Peyer's patch (tissue), 4 donors: ENCODE measurements around the gene DGKH. TPM values are rescaled to one million over a fixed set of nuclear protein-coding genes. Genes with fewer than 3 reads are reported as not detected.
A peak's percentile ranks its signal among the peaks of the same experiment; 100 is the strongest.

Experiments
- DNase-seq, 3 donors: peaks; one replicate each; pipeline ENCODE4 v3.0.0-alpha.2; 2017 to 2019
- H3K27ac ChIP-seq, 4 donors: fragments of 200-600 bp; sonication (generic); one replicate each; pipeline ENCODE4 v1.5.1; 2016 to 2019
- H3K27me3 ChIP-seq, 2 donors: fragments of 200-600 bp; sonication (generic); one replicate each; pipeline ENCODE4 v1.5.1; 2019
- H3K36me3 ChIP-seq, 3 donors: fragments of 200-600 bp; sonication (generic); one replicate each; pipeline ENCODE4 v1.5.1; 2016 to 2019
- H3K4me1 ChIP-seq, 4 donors: fragments of 200-600 bp; sonication (generic); one replicate each; pipeline ENCODE4 v1.5.1; 2016 to 2019
- H3K4me3 ChIP-seq, 4 donors: fragments of 200-600 bp; sonication (generic); 1 replicate in 3 of 4; 2 replicates in 1 of 4; pipeline ENCODE4 v1.5.1; 2016 to 2019; ENCODE audit warnings: mild to moderate bottlenecking in 1 of 4
- H3K9me3 ChIP-seq, 4 donors: fragments of 200-600 bp; sonication (generic); one replicate each; pipeline ENCODE4 v1.5.1; 2016 to 2019; ENCODE audit warnings: mild to moderate bottlenecking in 1 of 4
- CTCF ChIP-seq, 6 experiments: fragments of 450-650 bp in 4 of 6; fragments of 200-600 bp in 2 of 6; sonication (generic) in 1 of 6; IDR thresholded peaks; one replicate each; pipeline ENCODE4 v1.5.1; 2017 to 2019; ENCODE audit warnings: antibody characterized with exemption in 6 of 6, mild to moderate bottlenecking in 3 of 6, moderate library complexity in 1 of 6
- POLR2A ChIP-seq, 2 donors: fragments of 450-650 bp; IDR thresholded peaks; one replicate each; pipeline ENCODE4 v1.5.1; 2017; ENCODE audit warnings: antibody characterized with exemption in 2 of 2, mild to moderate bottlenecking in 2 of 2, moderate library complexity in 2 of 2
- total RNA-seq, 4 donors: library from RNA; depleted of rRNA; stranded (reverse); fragments of >200 nt; gene quantifications; one replicate each; pipeline ENCODE4 v1.1.0, GENCODE V29; 2016

Gene DGKH
- total RNA-seq, 4 donors from 2014 or later, result 9.5 to 30.5 (median 18.8) TPM

- TF ChIP-seq POLR2A (IDR thresholded peaks at IDR 0.05), result no peak
- TF ChIP-seq CTCF (IDR thresholded peaks at IDR 0.05), result no peak
- Histone ChIP-seq H3K36me3 (no peaks in the 10 kb centered on the region), H3K27me3 (no peaks in the 10 kb centered on the region), H3K9me3 (no peaks in the 10 kb centered on the region), H3K27ac (peak overlapping the region in 1 of 4 donors; percentile 92), H3K4me1 (peaks cover 0 to 8% (median 0%) of the 10 kb centered on the region in 4 donors), H3K4me3 (peak overlapping the region in 1 of 4 donors; percentile 93)
- DNase-seq, result no peak
These were observed 9.6 kb upstream of the DGKH start for GRCh38 chr13:42038661-42039456.

GRCh38 chr13:42039457-42039945 is 8.9 kb upstream of the DGKH start:
- Histone ChIP-seq H3K27ac (peak overlapping the region; percentile 88 to 98 (median 92)), H3K4me1 (peaks cover 0 to 8% (median 0%) of the 10 kb centered on the region in 4 donors), H3K4me3 (peak overlapping the region; percentile 68 to 93 (median 89)), H3K27me3 (no peaks in the 10 kb centered on the region), H3K9me3 (no peaks in the 10 kb centered on the region), H3K36me3 (no peaks in the 10 kb centered on the region)
- TF ChIP-seq POLR2A (IDR thresholded peaks at IDR 0.05) (no peak), CTCF (IDR thresholded peaks at IDR 0.05) (no peak)
- no peak for DNase-seq

- H3K9me3 ChIP-seq, result no peaks in the 10 kb centered on the region
- no peaks in the 10 kb centered on the region for H3K36me3 ChIP-seq
- peak overlapping the region; percentile 68 to 93 (median 89) for H3K4me3 ChIP-seq
- peak overlapping the region; percentile 88 to 98 (median 92) for H3K27ac ChIP-seq
- H3K27me3 ChIP-seq, result no peaks in the 10 kb centered on the region
- peak; percentile 88 to 96 (median 95) for DNase-seq
- H3K4me1 ChIP-seq, result peaks cover 0 to 8% (median 0%) of the 10 kb centered on the region in 4 donors
- TF ChIP-seq POLR2A (IDR thresholded peaks at IDR 0.05) (peak; percentile 92 to 94), CTCF (IDR thresholded peaks at IDR 0.05) (peak in 2 of 6 experiments; percentile 26 to 29)
These were observed 8.3 kb upstream of the DGKH start for GRCh38 chr13:42039946-42040729.

- Histone ChIP-seq H3K36me3 (no peaks in the 10 kb centered on the region), H3K27me3 (no peaks in the 10 kb centered on the region), H3K4me1 (peaks cover 0 to 8% (median 0%) of the 10 kb centered on the region in 4 donors), H3K9me3 (no peaks in the 10 kb centered on the region), H3K4me3 (peak overlapping the region; percentile 68 to 93 (median 89)), H3K27ac (peak overlapping the region; percentile 88 to 98 (median 92))
- TF ChIP-seq CTCF (IDR thresholded peaks at IDR 0.05), result no peak
- DNase-seq, result no peak
These were observed 7.8 kb upstream of the DGKH start for GRCh38 chr13:42040730-42041010.

- no peaks in the 10 kb centered on the region for H3K9me3 ChIP-seq
- TF ChIP-seq CTCF (IDR thresholded peaks at IDR 0.05) (no peak), POLR2A (IDR thresholded peaks at IDR 0.05) (no peak)
- peak; percentile 16 to 81 (median 64) for DNase-seq
- peak overlapping the region; percentile 68 to 93 (median 89) for H3K4me3 ChIP-seq
- H3K27me3 ChIP-seq, result no peaks in the 10 kb centered on the region
- no peaks in the 10 kb centered on the region for H3K36me3 ChIP-seq
- peaks cover 0 to 8% (median 0%) of the 10 kb centered on the region in 4 donors for H3K4me1 ChIP-seq
- peak overlapping the region; percentile 58 to 98 (median 92) for H3K27ac ChIP-seq
These were observed 7.3 kb upstream of the DGKH start for GRCh38 chr13:42041011-42041683.
